Keratinocyte (primary cell): Measurements from ENCODE around the gene MYBBP1A. TPM values are rescaled to one million over a fixed set of nuclear protein-coding genes. Genes with fewer than 3 reads are reported as not detected.
A peak's percentile ranks its signal among the peaks of the same experiment; 100 is the strongest.

Experiments used
- DNase-seq: peaks from one replicate; pipeline ENCODE4 v3.0.0-alpha.2; 2011; ENCODE audit warnings: low read depth, missing footprints, low spot score
- FAIRE-seq: peaks from 2 replicates; lab custom pipeline; 2011; peaks lifted over from hg19 to GRCh38; lab: Jason Lieb, UNC
- H2AFZ ChIP-seq: 2 replicates; pipeline ENCODE4 v1.6.0; 2012; ENCODE audit warnings: low read length, control low read depth, inconsistent platforms; ENCODE audit not compliant: control insufficient read depth
- H3K27ac ChIP-seq: 2 replicates; pipeline ENCODE4 v1.5.1; 2011; ENCODE audit warnings: low read length; ENCODE audit not compliant: control insufficient read depth, insufficient read depth
- H3K27me3 ChIP-seq: 3 replicates; pipeline ENCODE4 v1.6.0; 2011; ENCODE audit warnings: low read length; ENCODE audit not compliant: control insufficient read depth, insufficient read depth; ENCODE audit errors: extremely low read depth
- H3K36me3 ChIP-seq, 2 experiments: 2 replicates in 1 of 2; 3 replicates in 1 of 2; pipeline ENCODE4 v1.5.1; 2011; ENCODE audit warnings: low read length in 2 of 2, mild to moderate bottlenecking in 1 of 2; ENCODE audit not compliant: control insufficient read depth in 2 of 2, insufficient read depth in 2 of 2; ENCODE audit errors: extremely low read depth in 1 of 2
- H3K4me1 ChIP-seq: 3 replicates; pipeline ENCODE4 v1.5.1; 2011; ENCODE audit warnings: low read length; ENCODE audit not compliant: control insufficient read depth, insufficient read depth; ENCODE audit errors: extremely low read depth
- H3K4me2 ChIP-seq: 3 replicates; pipeline ENCODE4 v1.6.0; 2011; ENCODE audit warnings: low read depth, low read length; ENCODE audit not compliant: control insufficient read depth, insufficient read depth; ENCODE audit errors: extremely low read depth
- H3K4me3 ChIP-seq, 3 experiments: fragments of 200-600 bp in 1 of 3; sonication (generic) in 1 of 3; 2 replicates in 2 of 3; 3 replicates in 1 of 3; pipeline ENCODE4 v1.5.1; 2011 to 2016; ENCODE audit warnings: low read length in 3 of 3, mild to moderate bottlenecking in 3 of 3, control low read depth in 2 of 3, inconsistent platforms in 1 of 3, low read depth in 1 of 3, mixed read lengths in 1 of 3, mixed run types in 1 of 3, moderate library complexity in 1 of 3; ENCODE audit not compliant: control insufficient read depth in 2 of 3, insufficient read depth in 2 of 3; ENCODE audit errors: extremely low read depth in 1 of 3
- H3K79me2 ChIP-seq: 2 replicates; pipeline ENCODE4 v1.6.0; 2012; ENCODE audit warnings: low read length; ENCODE audit not compliant: control insufficient read depth, insufficient read depth
- H3K9ac ChIP-seq: 3 replicates; pipeline ENCODE4 v1.6.0; 2011; ENCODE audit warnings: low read length; ENCODE audit not compliant: control insufficient read depth, insufficient read depth; ENCODE audit errors: extremely low read depth
- H3K9me1 ChIP-seq: 3 replicates; pipeline ENCODE4 v1.6.0; 2011; ENCODE audit warnings: low read length; ENCODE audit not compliant: control insufficient read depth, insufficient read depth; ENCODE audit errors: extremely low read depth
- H3K9me3 ChIP-seq: 2 replicates; pipeline ENCODE4 v1.5.1; 2012; ENCODE audit warnings: low read depth, low read length; ENCODE audit not compliant: control insufficient read depth
- H4K20me1 ChIP-seq: 3 replicates; pipeline ENCODE4 v1.6.0; 2011; ENCODE audit warnings: low read length; ENCODE audit not compliant: control insufficient read depth, insufficient read depth; ENCODE audit errors: extremely low read depth
- EZH2 ChIP-seq: IDR thresholded peaks from one replicate; pipeline ENCODE4 v1.6.1; 2012; ENCODE audit warnings: inconsistent platforms, mild to moderate bottlenecking, low read length, moderate library complexity
- dilution Hi-C: fragments of 300-500 bp; cut with MboI; formaldehyde crosslinking; loops from one replicate; pipeline ENCODE4 v1.7.0; 2020; ENCODE audit warnings: low sequenced_read_pairs; ENCODE audit not compliant: extremely low pct_ligation_motif_present
- polyA plus RNA-seq, 5 experiments: library from polyadenylated mRNA; depleted of rRNA in 3 of 5; stranded (reverse) in 3 of 5; stranded (forward) in 1 of 5; unstranded in 1 of 5; fragments of >200 nt; gene quantifications; 1 replicate in 1 of 5; 2 replicates in 3 of 5; 3 replicates in 1 of 5; pipeline versions ENCODE4 v1.2.1 to v1.2.3, GENCODE V29; 2011 to 2012; ENCODE audit warnings: missing spikeins in 2 of 5, low read depth in 1 of 5, low replicate concordance in 1 of 5
- TF ChIP-seq, protein P1 (sequence below), 3 experiments: IDR thresholded peaks in 1 of 3; conservative IDR thresholded peaks in 1 of 3; optimal IDR thresholded peaks in 1 of 3; 2 replicates in 2 of 3; 3 replicates in 1 of 3; pipeline versions ENCODE3 to v1.5.1; 2011; ENCODE audit warnings: low read length in 3 of 3, mild to moderate bottlenecking in 3 of 3, moderate library complexity in 2 of 3, control low read depth in 1 of 3, inconsistent platforms in 1 of 3; ENCODE audit not compliant: insufficient read depth in 2 of 3; ENCODE audit errors: extremely low read depth in 1 of 3

Gene MYBBP1A
- polyA plus RNA-seq, 1 donor (not counting 4 experiments of a cell fraction or from before 2014, with no cell fraction given), result 20.5 TPM

GRCh38 chr17:4604111-4604644 is 49.0 kb upstream of the MYBBP1A start:
- dilution Hi-C loops, result no loop called here
- DNase-seq (no peak), FAIRE-seq (no peak)
- Histone ChIP-seq H3K27me3 (peaks cover 23% of the 10 kb centered on the region), H3K4me1 (no peaks in the 10 kb centered on the region), H3K27ac (no peak overlapping the region), H4K20me1 (no peaks in the 10 kb centered on the region), H3K9me1 (no peaks in the 10 kb centered on the region), H3K36me3 (no peaks in the 10 kb centered on the region), H3K9ac (no peak overlapping the region), H3K4me3 (no peak overlapping the region), H3K4me2 (peak overlapping the region; percentile 14), H3K9me3 (no peaks in the 10 kb centered on the region), H2AFZ (peak overlapping the region; percentile 23), H3K79me2 (no peaks in the 10 kb centered on the region)
- TF ChIP-seq EZH2, result no peak
- TF ChIP-seq, protein P1, sequence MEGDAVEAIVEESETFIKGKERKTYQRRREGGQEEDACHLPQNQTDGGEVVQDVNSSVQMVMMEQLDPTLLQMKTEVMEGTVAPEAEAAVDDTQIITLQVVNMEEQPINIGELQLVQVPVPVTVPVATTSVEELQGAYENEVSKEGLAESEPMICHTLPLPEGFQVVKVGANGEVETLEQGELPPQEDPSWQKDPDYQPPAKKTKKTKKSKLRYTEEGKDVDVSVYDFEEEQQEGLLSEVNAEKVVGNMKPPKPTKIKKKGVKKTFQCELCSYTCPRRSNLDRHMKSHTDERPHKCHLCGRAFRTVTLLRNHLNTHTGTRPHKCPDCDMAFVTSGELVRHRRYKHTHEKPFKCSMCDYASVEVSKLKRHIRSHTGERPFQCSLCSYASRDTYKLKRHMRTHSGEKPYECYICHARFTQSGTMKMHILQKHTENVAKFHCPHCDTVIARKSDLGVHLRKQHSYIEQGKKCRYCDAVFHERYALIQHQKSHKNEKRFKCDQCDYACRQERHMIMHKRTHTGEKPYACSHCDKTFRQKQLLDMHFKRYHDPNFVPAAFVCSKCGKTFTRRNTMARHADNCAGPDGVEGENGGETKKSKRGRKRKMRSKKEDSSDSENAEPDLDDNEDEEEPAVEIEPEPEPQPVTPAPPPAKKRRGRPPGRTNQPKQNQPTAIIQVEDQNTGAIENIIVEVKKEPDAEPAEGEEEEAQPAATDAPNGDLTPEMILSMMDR (optimal IDR thresholded peaks at IDR 0.05 in 1 of 3, IDR thresholded peaks at IDR 0.05 in 1 of 3, conservative IDR thresholded peaks at IDR 0.05 in 1 of 3; ENCODE audit: extremely low read depth in 1 of 3, insufficient read depth in 2 of 3, low read length in 3 of 3), result no peak

DNA sequence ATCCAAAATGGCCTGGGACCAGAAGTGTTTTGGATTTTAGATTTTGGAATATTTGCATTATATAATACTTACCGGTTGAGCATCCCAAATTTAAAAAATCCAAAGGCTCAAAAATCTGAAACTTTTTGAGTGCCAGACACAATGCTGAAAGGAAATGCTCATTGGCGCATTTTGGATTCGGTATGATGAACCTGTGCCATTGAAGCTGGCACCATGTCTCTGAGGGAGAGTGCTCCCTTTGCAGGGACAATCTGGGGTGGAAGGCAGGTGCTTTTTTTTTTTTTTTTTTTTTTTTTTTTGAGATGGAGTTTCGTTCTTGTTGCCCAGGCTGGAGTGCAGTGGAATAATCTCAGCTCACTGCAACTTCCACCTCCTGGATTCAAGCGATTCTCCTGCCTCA is 46.9 kb upstream of the MYBBP1A start:
- Histone ChIP-seq H3K9me1 (no peaks in the 10 kb centered on the region), H3K36me3 (no peaks in the 10 kb centered on the region), H3K27me3 (peaks cover 17% of the 10 kb centered on the region), H2AFZ (no peak overlapping the region), H3K4me3 (no peak overlapping the region), H3K4me2 (no peak overlapping the region), H3K79me2 (no peaks in the 10 kb centered on the region), H3K9me3 (no peaks in the 10 kb centered on the region), H3K4me1 (no peaks in the 10 kb centered on the region), H3K27ac (no peak overlapping the region), H4K20me1 (no peaks in the 10 kb centered on the region), H3K9ac (no peak overlapping the region)
- TF ChIP-seq, protein P1 (optimal IDR thresholded peaks at IDR 0.05 in 1 of 3, IDR thresholded peaks at IDR 0.05 in 1 of 3, conservative IDR thresholded peaks at IDR 0.05 in 1 of 3; ENCODE audit: extremely low read depth in 1 of 3, insufficient read depth in 2 of 3, low read length in 3 of 3), result no peak
- TF ChIP-seq EZH2, result no peak
- dilution Hi-C loops, result no loop called here
- FAIRE-seq (no peak), DNase-seq (no peak)
